Hepatocyte (in vitro differentiated cells): ENCODE data around the gene PCDHGA7. TPM values are rescaled to one million over a fixed set of nuclear protein-coding genes. Genes with fewer than 3 reads are reported as not detected.

Experiments
- DNase-seq: peaks from one replicate; pipeline ENCODE4 v3.0.0-alpha.2; 2016; ENCODE audit warnings: low spot score
- H2AFZ ChIP-seq: fragments of 200-600 bp; sonication (generic); 2 replicates; pipeline ENCODE4 v1.6.0; 2016; ENCODE audit warnings: antibody characterized with exemption, mild to moderate bottlenecking
- H3K27ac ChIP-seq: fragments of 200-600 bp; sonication (generic); 2 replicates; pipeline ENCODE4 v1.5.1; 2016; ENCODE audit warnings: mild to moderate bottlenecking
- H3K27me3 ChIP-seq: fragments of 200-600 bp; sonication (generic); 2 replicates; pipeline ENCODE4 v1.6.1; 2016
- H3K36me3 ChIP-seq: fragments of 200-600 bp; sonication (generic); replicated peaks from 2 replicates; pipeline ENCODE4 v1.5.1; 2016; ENCODE audit warnings: low read depth; ENCODE audit not compliant: insufficient read depth
- H3K4me1 ChIP-seq: fragments of 200-600 bp; sonication (generic); 2 replicates; pipeline ENCODE4 v1.5.1; 2016; ENCODE audit warnings: mild to moderate bottlenecking, moderate library complexity; ENCODE audit not compliant: insufficient read depth
- H3K4me2 ChIP-seq: fragments of 200-600 bp; sonication (generic); 2 replicates; pipeline ENCODE4 v1.6.0; 2016
- H3K4me3 ChIP-seq: fragments of 200-600 bp; sonication (generic); 2 replicates; pipeline ENCODE4 v1.5.1; 2016; ENCODE audit warnings: mild to moderate bottlenecking
- H3K79me2 ChIP-seq: fragments of 200-600 bp; sonication (generic); 2 replicates; pipeline ENCODE4 v1.6.0; 2017; ENCODE audit warnings: mild to moderate bottlenecking
- H3K9me2 ChIP-seq: fragments of 200-600 bp; sonication (generic); replicated peaks from 2 replicates; pipeline ENCODE4 v1.6.0; 2017; ENCODE audit warnings: mild to moderate bottlenecking; ENCODE audit not compliant: insufficient read depth
- H3K9me3 ChIP-seq: fragments of 200-600 bp; sonication (generic); 2 replicates; pipeline ENCODE4 v1.5.1; 2016; ENCODE audit warnings: low read depth, mild to moderate bottlenecking
- H4K20me1 ChIP-seq: fragments of 200-600 bp; sonication (generic); 2 replicates; pipeline ENCODE4 v1.6.0; 2016; ENCODE audit warnings: mild to moderate bottlenecking; ENCODE audit not compliant: insufficient read depth, poor library complexity, severe bottlenecking
- EZH2 ChIP-seq: fragments of 200-600 bp; sonication (generic); IDR thresholded peaks from 2 replicates; pipeline ENCODE4 v1.6.1; 2016; ENCODE audit warnings: antibody characterized with exemption, mild to moderate bottlenecking, borderline replicate concordance
- EZH2phosphoT487 ChIP-seq: fragments of 200-600 bp; sonication (generic); IDR thresholded peaks from one replicate; pipeline ENCODE4 v1.6.1; 2018; ENCODE audit warnings: antibody characterized with exemption, mild to moderate bottlenecking, low read depth, moderate library complexity; ENCODE audit not compliant: unreplicated experiment, severe bottlenecking
- WGBS: methylation state at CpG from one replicate; pipeline ENCODE4 v1.1.6; 2016; ENCODE audit warnings: low lambda C conversion rate; ENCODE audit errors: missing lambda C conversion rate; 5-methylcytosine and 5-hydroxymethylcytosine counted together
- polyA plus RNA-seq: library from polyadenylated mRNA; unstranded; fragments of >200 nt; fragmentation: Nextera tagmentation; extraction: Ambion mirVana; gene quantifications from 2 replicates; pipeline ENCODE4 v1.2.1, GENCODE V29; 2016
- total RNA-seq: library from RNA; depleted of rRNA; stranded (reverse); fragments of >200 nt; gene quantifications from 2 replicates; pipeline ENCODE4 v1.2.3, GENCODE V29; 2014
- TF ChIP-seq, protein P1 (sequence below): fragments of 200-600 bp; sonication (generic); IDR thresholded peaks from 2 replicates; pipeline ENCODE4 v1.5.1; 2016; ENCODE audit warnings: antibody characterized with exemption, mild to moderate bottlenecking; ENCODE audit not compliant: poor library complexity

The PCDHGA7 gene
- total and polyA plus RNA-seq, 2 experiments from 2014 or later, result 0.10 TPM; not detected in 1

DNA sequence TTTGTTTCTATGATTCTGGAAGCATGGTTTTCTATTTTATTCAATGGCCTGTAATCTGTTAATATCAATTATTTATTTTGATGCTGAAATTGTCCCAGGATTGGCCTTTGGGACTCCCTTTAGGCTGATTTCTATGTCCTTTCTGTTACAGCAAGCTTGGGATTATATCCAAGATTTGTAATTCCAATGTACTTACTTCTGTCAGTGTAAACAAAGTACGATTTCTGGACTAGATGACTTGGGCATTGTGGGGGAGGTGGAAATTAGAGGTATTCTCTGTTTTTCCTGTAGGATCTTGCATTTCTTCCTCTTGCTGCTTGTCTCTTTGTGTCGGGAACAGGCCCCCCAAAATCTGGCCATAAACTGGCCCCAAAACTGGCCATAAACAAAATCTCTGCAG lies 51.5 kb downstream of the PCDHGA7 start:
- Histone ChIP-seq H3K4me3 (no peak overlapping the region), H3K9me3 (peaks cover 45% of the 10 kb centered on the region), H3K79me2 (peaks cover 12% of the 10 kb centered on the region), H4K20me1 (no peaks in the 10 kb centered on the region), H3K9me2 (no peaks in the 10 kb centered on the region), H3K36me3 (peaks cover 5% of the 10 kb centered on the region), H3K27me3 (no peaks in the 10 kb centered on the region), H3K4me2 (no peak overlapping the region), H2AFZ (no peak overlapping the region), H3K27ac (no peak overlapping the region), H3K4me1 (no peaks in the 10 kb centered on the region)
- WGBS, result 93% methylated on average over 2 of the region's 2 CpGs
- no peak for DNase-seq
- no peak for TF ChIP-seq EZH2
- no peak for TF ChIP-seq EZH2phosphoT487
- TF ChIP-seq, protein P1, sequence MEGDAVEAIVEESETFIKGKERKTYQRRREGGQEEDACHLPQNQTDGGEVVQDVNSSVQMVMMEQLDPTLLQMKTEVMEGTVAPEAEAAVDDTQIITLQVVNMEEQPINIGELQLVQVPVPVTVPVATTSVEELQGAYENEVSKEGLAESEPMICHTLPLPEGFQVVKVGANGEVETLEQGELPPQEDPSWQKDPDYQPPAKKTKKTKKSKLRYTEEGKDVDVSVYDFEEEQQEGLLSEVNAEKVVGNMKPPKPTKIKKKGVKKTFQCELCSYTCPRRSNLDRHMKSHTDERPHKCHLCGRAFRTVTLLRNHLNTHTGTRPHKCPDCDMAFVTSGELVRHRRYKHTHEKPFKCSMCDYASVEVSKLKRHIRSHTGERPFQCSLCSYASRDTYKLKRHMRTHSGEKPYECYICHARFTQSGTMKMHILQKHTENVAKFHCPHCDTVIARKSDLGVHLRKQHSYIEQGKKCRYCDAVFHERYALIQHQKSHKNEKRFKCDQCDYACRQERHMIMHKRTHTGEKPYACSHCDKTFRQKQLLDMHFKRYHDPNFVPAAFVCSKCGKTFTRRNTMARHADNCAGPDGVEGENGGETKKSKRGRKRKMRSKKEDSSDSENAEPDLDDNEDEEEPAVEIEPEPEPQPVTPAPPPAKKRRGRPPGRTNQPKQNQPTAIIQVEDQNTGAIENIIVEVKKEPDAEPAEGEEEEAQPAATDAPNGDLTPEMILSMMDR, result no peak

Other genes with a start within 250 kb of the PCDHGA7 start
Only the 30 nearest of the 36 such genes appear.
- gene PCDHB9, start 195.6 kb upstream of the PCDHGA7 start, total RNA-seq, result 1.2 and 2.3 TPM in 2 replicates
- 0.33 and 1.0 TPM in 2 replicates for gene PCDHB9, start 195.6 kb upstream of the PCDHGA7 start, polyA plus RNA-seq
- gene PCDHB10, start 190.4 kb upstream of the PCDHGA7 start, total RNA-seq, result 2.4 and 3.1 TPM in 2 replicates
- gene PCDHB10, start 190.4 kb upstream of the PCDHGA7 start, polyA plus RNA-seq, result 2.7 and 2.8 TPM in 2 replicates
- 0.92 and 2.1 TPM in 2 replicates for gene PCDHB11, start 183.1 kb upstream of the PCDHGA7 start, total RNA-seq
- gene PCDHB11, start 183.1 kb upstream of the PCDHGA7 start, polyA plus RNA-seq, result 1.2 and 1.8 TPM in 2 replicates
- gene PCDHB12, start 174.0 kb upstream of the PCDHGA7 start, total RNA-seq, result 1.1 and 1.4 TPM in 2 replicates
- 0.86 and 0.97 TPM in 2 replicates for gene PCDHB12, start 174.0 kb upstream of the PCDHGA7 start, polyA plus RNA-seq
- 1.9 and 2.0 TPM in 2 replicates for gene PCDHB13, start 168.8 kb upstream of the PCDHGA7 start, total RNA-seq
- gene PCDHB13, start 168.8 kb upstream of the PCDHGA7 start, polyA plus RNA-seq, result 0.50 and 1.1 TPM in 2 replicates
- gene PCDHB14, start 159.4 kb upstream of the PCDHGA7 start, total RNA-seq, result 3.9 and 4.3 TPM in 2 replicates
- 2.2 and 3.0 TPM in 2 replicates for gene PCDHB14, start 159.4 kb upstream of the PCDHGA7 start, polyA plus RNA-seq
- gene PCDHB15, start 137.3 kb upstream of the PCDHGA7 start, total RNA-seq, result 1.8 and 3.3 TPM in 2 replicates
- gene PCDHB15, start 137.3 kb upstream of the PCDHGA7 start, polyA plus RNA-seq, result 2.0 and 2.6 TPM in 2 replicates
- gene SLC25A2, start 78.7 kb upstream of the PCDHGA7 start, total RNA-seq, result 0.50 and 1.7 TPM in 2 replicates
- not detected in 2 replicates for gene SLC25A2, start 78.7 kb upstream of the PCDHGA7 start, polyA plus RNA-seq
- gene TAF7, start 62.0 kb upstream of the PCDHGA7 start, total RNA-seq, result 85.2 and 96.9 TPM in 2 replicates
- gene TAF7, start 62.0 kb upstream of the PCDHGA7 start, polyA plus RNA-seq, result 103 and 107 TPM in 2 replicates
- gene PCDHGA1, start 52.2 kb upstream of the PCDHGA7 start, total RNA-seq, result 0.24 and 0.33 TPM in 2 replicates
- not detected in 2 replicates for gene PCDHGA1, start 52.2 kb upstream of the PCDHGA7 start, polyA plus RNA-seq
- gene PCDHGA2, start 44.0 kb upstream of the PCDHGA7 start, total RNA-seq, result 0.08 TPM in 1 of 2 replicates, not detected in the other
- 0.10 TPM in 1 of 2 replicates, not detected in the other for gene PCDHGA2, start 44.0 kb upstream of the PCDHGA7 start, polyA plus RNA-seq
- gene PCDHGA3, start 38.9 kb upstream of the PCDHGA7 start, total RNA-seq, result not detected in 2 replicates
- gene PCDHGA3, start 38.9 kb upstream of the PCDHGA7 start, polyA plus RNA-seq, result 0.45 TPM in 1 of 2 replicates, not detected in the other
- 0.24 and 0.53 TPM in 2 replicates for gene PCDHGB1, start 32.6 kb upstream of the PCDHGA7 start, total RNA-seq
- gene PCDHGB1, start 32.6 kb upstream of the PCDHGA7 start, polyA plus RNA-seq, result 0.57 TPM in 1 of 2 replicates, not detected in the other
- 0.17 and 0.28 TPM in 2 replicates for gene PCDHGA4, start 27.7 kb upstream of the PCDHGA7 start, total RNA-seq
- gene PCDHGA4, start 27.7 kb upstream of the PCDHGA7 start, polyA plus RNA-seq, result 0.24 TPM in 1 of 2 replicates, not detected in the other
- 0.20 and 0.33 TPM in 2 replicates for gene PCDHGB2, start 22.7 kb upstream of the PCDHGA7 start, total RNA-seq
- not detected in 2 replicates for gene PCDHGB2, start 22.7 kb upstream of the PCDHGA7 start, polyA plus RNA-seq
- gene PCDHGA5, start 18.6 kb upstream of the PCDHGA7 start, total RNA-seq, result 0.03 and 0.20 TPM in 2 replicates
- gene PCDHGA5, start 18.6 kb upstream of the PCDHGA7 start, polyA plus RNA-seq, result not detected in 2 replicates
- not detected in 2 replicates for gene PCDHGB3, start 12.5 kb upstream of the PCDHGA7 start, total RNA-seq
- gene PCDHGB3, start 12.5 kb upstream of the PCDHGA7 start, polyA plus RNA-seq, result not detected in 2 replicates
- 0.12 TPM in 1 of 2 replicates, not detected in the other for gene PCDHGA6, start 8.9 kb upstream of the PCDHGA7 start, total RNA-seq
- 0.11 TPM in 1 of 2 replicates, not detected in the other for gene PCDHGA6, start 8.9 kb upstream of the PCDHGA7 start, polyA plus RNA-seq
- 20.0 and 20.9 TPM in 2 replicates for gene PCDHGB4, start 5.0 kb downstream of the PCDHGA7 start, total RNA-seq
- 14.2 and 17.9 TPM in 2 replicates for gene PCDHGB4, start 5.0 kb downstream of the PCDHGA7 start, polyA plus RNA-seq
- 1.00 and 1.5 TPM in 2 replicates for gene PCDHGA8, start 9.9 kb downstream of the PCDHGA7 start, total RNA-seq
- 0.28 and 0.53 TPM in 2 replicates for gene PCDHGA8, start 9.9 kb downstream of the PCDHGA7 start, polyA plus RNA-seq
- gene PCDHGB5, start 15.2 kb downstream of the PCDHGA7 start, total RNA-seq, result 0.17 and 2.0 TPM in 2 replicates
- 0.09 and 0.30 TPM in 2 replicates for gene PCDHGB5, start 15.2 kb downstream of the PCDHGA7 start, polyA plus RNA-seq
- gene PCDHGA9, start 20.0 kb downstream of the PCDHGA7 start, total RNA-seq, result 1.1 and 1.2 TPM in 2 replicates
- not detected in 2 replicates for gene PCDHGA9, start 20.0 kb downstream of the PCDHGA7 start, polyA plus RNA-seq
- 11.6 and 13.6 TPM in 2 replicates for gene PCDHGB6, start 25.3 kb downstream of the PCDHGA7 start, total RNA-seq
- gene PCDHGB6, start 25.3 kb downstream of the PCDHGA7 start, polyA plus RNA-seq, result 13.1 and 15.7 TPM in 2 replicates
- 4.5 and 6.7 TPM in 2 replicates for gene PCDHGA10, start 30.2 kb downstream of the PCDHGA7 start, total RNA-seq
- 3.0 and 3.9 TPM in 2 replicates for gene PCDHGA10, start 30.2 kb downstream of the PCDHGA7 start, polyA plus RNA-seq
- gene PCDHGB7, start 34.9 kb downstream of the PCDHGA7 start, total RNA-seq, result 6.9 and 8.8 TPM in 2 replicates
- gene PCDHGB7, start 34.9 kb downstream of the PCDHGA7 start, polyA plus RNA-seq, result 6.7 and 8.4 TPM in 2 replicates
- 1.8 and 2.7 TPM in 2 replicates for gene PCDHGA11, start 38.3 kb downstream of the PCDHGA7 start, total RNA-seq
- gene PCDHGA11, start 38.3 kb downstream of the PCDHGA7 start, polyA plus RNA-seq, result 1.8 TPM in 2 replicates
- 0.70 and 0.96 TPM in 2 replicates for gene PCDHGA12, start 47.8 kb downstream of the PCDHGA7 start, total RNA-seq
- 0.66 and 1.1 TPM in 2 replicates for gene PCDHGA12, start 47.8 kb downstream of the PCDHGA7 start, polyA plus RNA-seq
- 16.9 and 18.9 TPM in 2 replicates for gene PCDHGC3, start 93.2 kb downstream of the PCDHGA7 start, total RNA-seq
- 35.8 and 40.8 TPM in 2 replicates for gene PCDHGC3, start 93.2 kb downstream of the PCDHGA7 start, polyA plus RNA-seq
- gene PCDHGC4, start 102.3 kb downstream of the PCDHGA7 start, total RNA-seq, result 0.44 and 1.5 TPM in 2 replicates
- 0.15 and 0.35 TPM in 2 replicates for gene PCDHGC4, start 102.3 kb downstream of the PCDHGA7 start, polyA plus RNA-seq
- gene PCDHGC5, start 106.3 kb downstream of the PCDHGA7 start, total RNA-seq, result 0.92 and 1.1 TPM in 2 replicates
- gene PCDHGC5, start 106.3 kb downstream of the PCDHGA7 start, polyA plus RNA-seq, result 0.16 TPM in 1 of 2 replicates, not detected in the other